Suppressor macrophage (primary cell): Measurements from ENCODE around the gene POC1A.

Experiments used
- DNase-seq, 4 experiments: peaks; one replicate each; pipeline ENCODE4 v3.0.0-alpha.2; 2020 to 2022

Gene POC1A

GRCh38 chr3:52150860-52151259 lies 3.4 kb downstream of the POC1A start:
- no peak for DNase-seq

- DNase-seq: no peak
These were observed 3.9 kb downstream of the POC1A start for GRCh38 chr3:52150357-52150756.

- no peak for DNase-seq
These were observed 4.5 kb downstream of the POC1A start for GRCh38 chr3:52149726-52150125.

GRCh38 chr3:52149021-52149420 lies 5.2 kb downstream of the POC1A start:
- no peak for DNase-seq

- no peak for DNase-seq
These were observed 6.4 kb downstream of the POC1A start for GRCh38 chr3:52147804-52148203.

GRCh38 chr3:52146811-52147210 lies 7.4 kb downstream of the POC1A start:
- no peak for DNase-seq

GRCh38 chr3:52146189-52146588 lies 8.0 kb downstream of the POC1A start:
- DNase-seq: no peak

GRCh38 chr3:52145736-52146110 lies 8.5 kb downstream of the POC1A start:
- DNase-seq: no peak

GRCh38 chr3:52144796-52145735 lies 9.2 kb downstream of the POC1A start:
- no peak for DNase-seq

GRCh38 chr3:52144034-52144795 lies 10.0 kb downstream of the POC1A start:
- DNase-seq: peak; percentile 79 to 91 (median 88)

- no peak for DNase-seq
These were observed 10.6 kb downstream of the POC1A start for GRCh38 chr3:52143616-52144015.

- DNase-seq: no peak
These were observed 11.1 kb downstream of the POC1A start for GRCh38 chr3:52143156-52143555.

- no peak for DNase-seq
These were observed 12.5 kb downstream of the POC1A start for GRCh38 chr3:52141751-52142150.

GRCh38 chr3:52140769-52141168 lies 13.5 kb downstream of the POC1A start:
- DNase-seq: no peak

GRCh38 chr3:52140000-52140399 lies 14.2 kb downstream of the POC1A start:
- DNase-seq: no peak

GRCh38 chr3:52137311-52137710 lies 16.9 kb downstream of the POC1A start:
- no peak for DNase-seq

GRCh38 chr3:52136513-52136912 lies 17.7 kb downstream of the POC1A start:
- DNase-seq: no peak

- DNase-seq: no peak
These were observed 18.9 kb downstream of the POC1A start for GRCh38 chr3:52135332-52135731.

- no peak for DNase-seq
These were observed 19.5 kb downstream of the POC1A start for GRCh38 chr3:52134761-52135160.

GRCh38 chr3:52132930-52133329 lies 21.3 kb downstream of the POC1A start:
- DNase-seq: no peak

GRCh38 chr3:52132041-52132440 lies 22.2 kb downstream of the POC1A start:
- peak; percentile 20 to 62 (median 54) for DNase-seq

- DNase-seq: peak; percentile 19 to 54 (median 48)
These were observed 23.1 kb downstream of the POC1A start for GRCh38 chr3:52130966-52131622.

GRCh38 chr3:52128118-52128683 lies 26.0 kb downstream of the POC1A start:
- peak in 3 of 4 experiments; percentile 22 to 49 (median 40) for DNase-seq
